GM18907 (cell line): ENCODE measurements around the gene TTC4.

ENCODE experiments used
- ATAC-seq: cut with Tn5 transposase; IDR thresholded peaks from one replicate; pipeline ENCODE4 v1.9.1; 2021; ENCODE audit warnings: mild to moderate bottlenecking, moderate library complexity; ENCODE audit not compliant: unreplicated experiment

The TTC4 gene

GRCh38 chr1:54703471-54703870, 12.2 kb upstream of the TTC4 start:
- ATAC-seq, result no peak

- no peak for ATAC-seq
Observed at GRCh38 chr1:54705153-54705552, 10.5 kb upstream of the TTC4 start.

DNA sequence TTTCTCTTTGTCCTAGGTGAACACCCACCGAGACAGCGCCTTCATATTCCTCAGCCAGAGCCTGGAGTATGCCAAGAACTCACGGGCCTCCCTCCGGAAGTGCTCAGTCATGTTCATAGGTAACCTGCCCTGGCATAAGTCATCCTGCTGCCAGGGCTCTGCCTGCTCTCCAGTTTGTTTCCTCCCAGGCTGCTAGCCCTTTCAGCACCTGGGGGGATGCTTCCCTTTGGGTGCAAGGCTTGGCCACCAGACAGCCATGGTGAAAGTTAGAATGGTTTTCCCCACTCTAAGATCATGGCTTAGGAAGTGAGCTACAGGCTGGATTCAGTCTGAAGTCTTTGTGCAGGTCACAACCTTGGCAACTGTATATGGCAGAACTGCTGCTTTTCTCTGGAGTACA, 9.2 kb upstream of the TTC4 start:
- ATAC-seq, result no peak

DNA sequence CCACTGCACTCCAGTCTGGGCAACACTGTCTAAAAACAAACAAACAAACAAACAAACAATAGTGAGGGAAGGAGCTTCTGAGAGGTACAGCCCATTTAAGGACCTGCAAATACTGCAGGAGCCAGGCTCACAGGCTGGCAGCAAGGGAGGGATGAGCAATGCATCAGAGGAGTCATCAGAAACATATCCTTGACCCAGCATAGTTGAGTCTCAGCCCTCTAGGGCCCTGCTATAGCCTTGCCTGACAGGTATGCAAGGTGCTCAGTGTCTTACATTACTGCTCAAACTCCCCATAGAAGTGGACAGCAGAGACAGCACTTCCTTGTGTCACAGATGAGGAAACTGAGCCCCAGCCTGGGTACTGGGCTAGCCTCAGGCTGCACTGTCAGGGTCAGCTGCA, 7.3 kb upstream of the TTC4 start:
- no peak for ATAC-seq

DNA sequence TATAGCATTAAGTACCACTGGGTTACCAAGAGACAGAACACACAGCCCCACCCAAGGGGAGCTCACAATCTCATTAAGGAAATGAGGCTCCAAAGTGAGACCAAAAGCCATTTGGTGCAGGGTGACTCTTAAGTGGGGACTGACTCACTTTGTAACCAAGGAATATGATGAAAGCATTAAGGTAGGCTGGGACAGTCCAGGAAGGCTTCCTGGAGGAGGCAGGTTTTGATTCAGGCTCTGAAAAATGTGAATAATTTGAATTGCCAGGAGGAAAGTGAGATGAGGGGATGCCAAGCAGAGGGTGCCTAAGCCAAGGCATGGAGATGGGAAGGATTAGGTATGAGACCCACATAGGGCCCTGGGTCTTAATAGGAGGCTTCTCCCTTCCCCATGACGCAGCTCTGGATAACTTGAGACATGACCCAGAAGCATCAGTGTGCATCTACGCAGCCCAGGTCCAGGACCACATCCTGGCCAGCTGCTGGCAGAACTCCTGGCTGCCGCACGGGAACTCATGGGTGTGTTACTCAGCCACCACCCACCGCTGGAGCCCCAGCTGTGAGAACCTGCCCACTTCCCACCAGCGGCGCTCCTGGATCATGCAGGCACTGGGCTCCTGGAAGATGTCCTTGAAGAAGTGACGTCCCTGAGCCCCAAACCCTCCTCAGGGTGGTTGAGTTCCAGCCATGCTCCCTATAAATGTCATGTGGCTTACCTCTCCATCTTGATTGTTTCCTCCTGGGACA, 5.9 kb upstream of the TTC4 start:
- ATAC-seq, result no peak

DNA sequence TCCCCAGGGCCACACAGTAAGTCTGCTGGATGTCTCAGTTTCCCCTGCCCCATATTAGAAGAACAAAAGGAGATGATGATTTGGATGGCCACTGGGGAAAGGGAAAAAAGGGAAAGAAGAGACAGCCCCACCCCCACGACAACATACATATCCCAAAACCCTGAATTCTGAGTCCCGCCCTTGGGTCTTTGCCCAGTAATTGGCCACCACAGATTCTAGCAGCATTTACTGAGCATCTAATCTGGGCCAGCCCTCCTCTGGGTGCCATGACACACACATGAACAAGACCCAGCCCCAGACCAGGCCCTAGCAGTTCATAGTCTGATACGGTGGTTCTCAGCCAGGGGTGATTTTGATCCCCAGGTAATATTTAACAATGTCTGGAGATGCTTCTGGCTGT, 5.2 kb upstream of the TTC4 start:
- ATAC-seq, result no peak

DNA sequence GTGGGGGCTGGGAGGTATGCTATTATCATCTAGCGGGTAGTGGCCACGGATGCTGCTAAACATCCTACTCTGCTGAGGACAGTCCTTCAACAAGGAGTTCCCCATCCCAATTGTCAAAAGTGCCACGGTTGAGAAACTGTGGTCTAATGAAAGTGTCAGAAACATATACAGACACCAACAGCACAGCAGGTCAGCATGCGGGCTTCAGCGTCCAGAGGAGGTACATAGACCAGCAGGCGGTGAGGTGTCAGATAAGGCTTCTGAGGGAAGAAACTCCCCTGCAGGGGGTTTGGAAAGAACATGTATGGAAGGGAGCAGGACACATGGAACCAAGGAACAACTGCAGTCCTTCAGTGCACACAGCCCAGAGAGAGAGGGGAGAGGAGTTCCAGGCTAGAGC, 4.8 kb upstream of the TTC4 start:
- ATAC-seq, result no peak

DNA sequence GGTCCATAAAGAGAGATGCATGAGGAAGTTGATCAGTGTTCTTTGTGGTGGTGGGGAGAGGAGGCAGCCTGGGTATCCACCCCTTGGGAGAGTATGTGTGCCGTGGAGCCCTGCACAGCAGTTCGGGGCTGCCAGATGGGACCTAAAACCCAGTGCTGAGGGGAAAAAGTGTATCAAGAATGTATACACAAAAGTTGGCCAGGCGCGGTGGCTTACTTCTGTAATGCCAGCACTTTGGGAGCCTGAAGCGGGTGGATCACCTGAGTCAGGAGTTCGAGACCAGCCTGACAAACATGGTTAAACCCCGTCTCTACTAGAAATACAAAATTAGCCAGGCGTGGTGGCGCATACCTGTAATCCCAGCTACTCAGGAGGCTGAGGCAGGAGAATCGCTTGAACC, 4.1 kb upstream of the TTC4 start:
- no peak for ATAC-seq

DNA sequence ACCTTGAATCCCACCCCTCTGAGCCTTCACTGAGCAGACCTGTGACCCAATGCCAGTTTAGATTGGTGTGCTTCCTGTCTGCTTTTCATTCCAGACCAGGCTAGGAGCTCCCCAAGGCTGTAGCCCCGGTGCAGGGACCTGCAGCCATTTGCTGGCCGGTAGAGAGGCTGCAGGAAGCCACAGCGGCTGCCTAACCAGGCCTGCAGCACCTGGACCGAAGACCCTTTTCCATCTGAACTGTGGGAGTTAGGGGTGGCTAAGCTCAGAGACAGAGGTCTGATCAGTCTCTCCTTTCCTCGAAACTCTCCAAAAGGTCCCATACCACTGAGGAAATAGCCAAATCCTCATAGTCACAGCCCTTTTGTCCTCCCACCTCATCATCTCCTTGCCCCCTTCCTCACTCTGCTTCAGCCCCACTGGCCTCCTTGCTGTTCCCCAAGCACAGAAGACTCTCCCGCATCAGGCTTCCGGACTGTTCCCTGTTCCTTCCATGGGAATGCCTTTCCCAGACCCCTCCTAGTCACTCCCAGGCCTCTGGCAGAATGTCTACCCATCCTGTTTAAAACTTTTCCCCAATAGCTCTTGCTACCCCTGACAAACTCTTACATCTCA, 674 bp upstream of the TTC4 start:
- no peak for ATAC-seq

DNA sequence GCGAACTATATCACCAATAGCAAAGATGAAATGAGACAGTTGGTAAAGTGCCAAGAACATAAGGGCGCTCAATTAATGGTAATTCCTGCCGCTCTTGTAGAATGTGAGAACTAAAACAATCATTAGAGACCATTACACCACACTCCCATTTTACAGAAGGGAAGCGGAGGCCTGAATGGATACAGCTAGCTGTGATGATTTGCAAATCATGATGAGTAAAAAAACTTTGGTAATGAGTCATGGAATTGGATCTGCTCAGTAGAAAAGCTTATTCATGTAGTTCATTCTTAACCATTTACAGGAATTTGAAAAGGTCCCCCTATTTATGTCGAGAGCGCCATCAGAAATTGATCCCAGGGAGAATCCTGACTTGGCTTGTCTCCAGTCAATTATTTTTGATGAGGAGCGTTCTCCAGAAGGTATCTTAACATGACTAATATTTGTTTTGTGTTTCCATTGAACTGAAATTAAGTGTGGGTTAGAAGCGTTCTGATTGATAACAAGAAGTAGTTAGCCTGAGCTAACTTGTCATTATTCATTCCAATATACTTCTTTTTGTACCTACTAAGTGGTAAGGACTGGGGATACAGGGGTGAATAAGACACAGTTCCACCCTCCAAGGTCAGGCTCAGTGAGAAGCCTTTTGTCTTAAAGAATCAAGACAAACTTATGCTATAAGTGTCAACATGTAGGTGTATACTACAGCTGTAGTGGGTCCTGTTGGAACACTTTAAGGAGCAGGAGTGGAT, 812 bp downstream of the TTC4 start:
- ATAC-seq, result no peak

DNA sequence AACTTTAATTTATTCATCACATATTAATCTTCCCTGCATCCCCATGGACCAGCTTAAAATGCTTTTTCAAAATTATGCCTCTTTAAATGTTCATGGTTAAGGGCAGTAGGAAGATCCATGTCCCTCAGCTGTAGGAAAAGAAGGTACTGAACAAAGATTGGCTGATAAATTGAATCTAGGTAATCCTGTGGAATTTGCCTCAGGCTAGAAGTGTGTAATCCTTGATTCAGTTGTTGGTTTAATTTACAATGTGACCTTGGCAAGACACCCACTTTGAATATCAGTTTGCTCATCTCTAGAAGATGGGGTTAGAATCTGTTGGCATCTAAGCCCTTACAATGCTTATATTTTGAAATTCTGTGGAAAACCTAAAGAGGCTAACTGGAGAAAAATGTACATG, 6.1 kb downstream of the TTC4 start:
- no peak for ATAC-seq

DNA sequence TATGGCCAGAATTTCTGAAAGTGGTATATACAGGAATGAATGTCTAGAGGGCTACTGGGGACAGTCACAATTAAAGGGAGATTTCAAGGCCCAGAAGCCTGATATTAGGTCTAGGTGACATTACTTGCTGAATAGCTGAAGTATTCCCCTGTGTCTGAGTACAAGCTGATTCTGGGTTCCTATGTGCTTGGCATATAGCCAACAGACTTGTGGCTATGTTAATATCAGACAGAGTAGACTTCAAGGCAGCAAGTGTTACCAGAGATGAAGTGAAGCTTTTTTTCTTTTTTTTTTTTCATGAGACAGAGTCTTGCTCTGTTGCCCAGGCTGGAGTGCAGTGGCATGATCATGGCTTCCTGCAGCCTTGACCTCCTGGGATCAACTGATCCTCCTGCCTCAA, 8.3 kb downstream of the TTC4 start:
- no peak for ATAC-seq

- ATAC-seq, result no peak
Observed at GRCh38 chr1:54724771-54725170, 9.1 kb downstream of the TTC4 start.

DNA sequence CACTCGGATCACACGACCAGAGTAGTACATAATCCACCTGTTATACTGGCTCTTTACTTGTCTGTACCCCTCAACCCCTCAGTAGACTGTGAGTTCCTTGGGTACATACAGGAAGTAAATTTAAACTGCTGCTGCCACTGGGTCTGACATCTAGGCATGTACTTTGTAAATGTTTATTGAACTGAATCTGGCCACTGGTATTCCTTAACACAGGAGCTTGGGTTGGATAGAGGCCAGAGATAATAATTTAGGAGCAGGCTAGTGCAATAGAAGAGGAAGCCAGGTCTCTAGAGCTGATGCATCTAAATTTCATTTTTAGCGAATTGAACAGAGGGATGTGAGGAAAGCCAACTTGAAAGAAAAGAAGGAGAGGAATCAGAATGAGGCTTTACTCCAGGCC, 12.4 kb downstream of the TTC4 start:
- no peak for ATAC-seq

DNA sequence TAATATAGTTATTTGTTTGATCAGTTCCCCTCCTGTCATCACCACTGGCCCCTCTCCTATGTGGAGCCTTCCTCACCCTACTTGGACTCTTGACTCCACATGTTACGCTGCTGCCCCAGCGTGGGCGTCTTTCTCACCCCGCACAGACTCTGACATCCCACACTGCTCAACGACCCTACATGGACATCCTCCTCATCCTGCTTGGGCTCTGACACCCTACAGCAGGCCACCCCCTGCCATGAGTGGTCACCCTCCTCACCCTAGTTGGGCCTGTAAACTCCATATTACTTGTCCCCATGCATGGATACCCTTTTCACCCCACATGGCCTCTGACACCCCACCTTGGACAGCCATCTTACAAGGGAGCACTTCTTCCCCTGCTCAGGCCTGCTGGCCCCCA, 21.0 kb downstream of the TTC4 start:
- ATAC-seq, result no peak

DNA sequence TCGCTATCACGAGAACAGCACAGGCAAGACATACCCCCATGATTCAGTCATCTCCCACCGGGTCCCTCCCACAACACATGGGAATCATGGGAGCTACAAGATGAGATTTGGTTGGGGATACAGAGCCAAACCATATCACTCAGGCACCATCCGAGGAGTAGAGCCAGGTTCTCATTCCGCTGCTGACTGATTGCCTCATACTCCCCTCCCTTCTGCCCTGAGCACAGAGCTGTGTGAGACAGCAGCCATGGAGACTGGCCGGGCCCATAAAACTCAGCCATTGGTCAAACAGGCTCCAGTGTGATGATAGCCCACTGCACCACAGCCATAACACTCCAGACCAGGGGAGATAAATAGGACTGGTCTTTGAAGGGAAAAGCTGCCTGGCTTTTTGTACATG, 22.6 kb downstream of the TTC4 start:
- no peak for ATAC-seq

- no peak for ATAC-seq
Observed at GRCh38 chr1:54741531-54741930, 25.9 kb downstream of the TTC4 start.

GRCh38 chr1:54742282-54742681, 26.6 kb downstream of the TTC4 start:
- no peak for ATAC-seq

DNA sequence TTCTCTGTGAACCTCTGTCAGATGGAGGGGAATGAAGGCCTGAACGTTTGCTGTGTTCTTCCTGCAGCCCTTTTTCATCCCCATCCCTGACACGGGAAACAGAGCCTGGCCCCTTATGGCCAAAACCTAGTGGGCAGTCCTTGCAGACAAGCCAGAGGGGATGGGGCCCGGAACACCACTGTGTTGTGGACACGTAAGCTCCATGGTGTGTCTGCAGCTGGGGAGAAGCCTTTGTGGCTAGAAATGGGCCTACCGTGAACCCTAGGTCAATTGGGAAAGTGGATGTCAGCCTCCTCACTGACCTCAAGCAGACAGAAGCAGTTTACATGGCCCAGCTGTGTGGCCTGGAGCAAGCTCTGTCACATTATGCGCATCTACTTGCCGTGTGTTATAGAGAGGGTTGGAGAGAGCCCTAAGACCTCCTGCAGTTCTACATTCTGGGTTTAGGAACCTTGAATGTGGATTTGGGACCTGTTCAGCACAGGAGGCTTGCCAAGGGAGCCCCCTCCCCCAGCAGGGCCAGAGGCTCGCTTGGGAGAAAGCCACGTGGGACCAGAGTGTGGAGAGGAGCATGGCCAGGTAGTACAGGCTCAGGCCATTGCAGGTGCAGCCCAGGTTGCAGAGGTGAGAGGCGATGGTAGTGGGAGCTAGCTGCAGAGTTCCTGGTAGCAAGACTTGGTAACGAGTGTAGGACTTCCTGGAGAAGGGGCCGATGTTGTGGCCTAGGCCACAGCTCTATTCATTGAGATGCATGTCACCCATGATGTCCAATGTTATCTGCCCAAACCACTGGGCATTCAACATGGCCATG, 28.0 kb downstream of the TTC4 start:
- ATAC-seq, result no peak

DNA sequence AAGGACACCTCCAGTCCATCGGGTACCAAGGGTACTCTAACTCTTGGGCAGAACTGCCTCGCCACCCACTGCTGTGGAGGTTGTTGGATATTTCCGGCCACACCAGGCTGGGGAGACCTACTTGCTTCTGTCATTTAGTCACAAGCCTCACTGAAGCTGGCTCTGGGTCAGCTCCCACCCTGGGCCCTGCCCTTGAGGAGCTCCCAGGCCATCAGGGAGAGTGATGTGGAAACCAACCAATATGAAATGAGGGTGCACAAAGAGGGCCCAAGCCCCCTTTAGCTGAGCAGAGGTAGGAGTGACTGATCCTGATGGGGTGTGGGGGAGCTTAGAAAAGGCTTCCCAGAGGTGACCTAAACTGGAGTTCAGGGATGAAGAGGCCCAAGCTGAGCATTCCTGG, 29.0 kb downstream of the TTC4 start:
- ATAC-seq, result no peak

- no peak for ATAC-seq
Observed at GRCh38 chr1:54745274-54745673, 29.6 kb downstream of the TTC4 start.
